ENCODE data around the gene CILP.
"Not testable (repeated sequence)": the region's sequence is repeated elsewhere in the genome, so short reads cannot be mapped to it uniquely, and the experiment has no call there.

CILP gene, protein sequence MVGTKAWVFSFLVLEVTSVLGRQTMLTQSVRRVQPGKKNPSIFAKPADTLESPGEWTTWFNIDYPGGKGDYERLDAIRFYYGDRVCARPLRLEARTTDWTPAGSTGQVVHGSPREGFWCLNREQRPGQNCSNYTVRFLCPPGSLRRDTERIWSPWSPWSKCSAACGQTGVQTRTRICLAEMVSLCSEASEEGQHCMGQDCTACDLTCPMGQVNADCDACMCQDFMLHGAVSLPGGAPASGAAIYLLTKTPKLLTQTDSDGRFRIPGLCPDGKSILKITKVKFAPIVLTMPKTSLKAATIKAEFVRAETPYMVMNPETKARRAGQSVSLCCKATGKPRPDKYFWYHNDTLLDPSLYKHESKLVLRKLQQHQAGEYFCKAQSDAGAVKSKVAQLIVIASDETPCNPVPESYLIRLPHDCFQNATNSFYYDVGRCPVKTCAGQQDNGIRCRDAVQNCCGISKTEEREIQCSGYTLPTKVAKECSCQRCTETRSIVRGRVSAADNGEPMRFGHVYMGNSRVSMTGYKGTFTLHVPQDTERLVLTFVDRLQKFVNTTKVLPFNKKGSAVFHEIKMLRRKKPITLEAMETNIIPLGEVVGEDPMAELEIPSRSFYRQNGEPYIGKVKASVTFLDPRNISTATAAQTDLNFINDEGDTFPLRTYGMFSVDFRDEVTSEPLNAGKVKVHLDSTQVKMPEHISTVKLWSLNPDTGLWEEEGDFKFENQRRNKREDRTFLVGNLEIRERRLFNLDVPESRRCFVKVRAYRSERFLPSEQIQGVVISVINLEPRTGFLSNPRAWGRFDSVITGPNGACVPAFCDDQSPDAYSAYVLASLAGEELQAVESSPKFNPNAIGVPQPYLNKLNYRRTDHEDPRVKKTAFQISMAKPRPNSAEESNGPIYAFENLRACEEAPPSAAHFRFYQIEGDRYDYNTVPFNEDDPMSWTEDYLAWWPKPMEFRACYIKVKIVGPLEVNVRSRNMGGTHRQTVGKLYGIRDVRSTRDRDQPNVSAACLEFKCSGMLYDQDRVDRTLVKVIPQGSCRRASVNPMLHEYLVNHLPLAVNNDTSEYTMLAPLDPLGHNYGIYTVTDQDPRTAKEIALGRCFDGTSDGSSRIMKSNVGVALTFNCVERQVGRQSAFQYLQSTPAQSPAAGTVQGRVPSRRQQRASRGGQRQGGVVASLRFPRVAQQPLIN

DNA sequence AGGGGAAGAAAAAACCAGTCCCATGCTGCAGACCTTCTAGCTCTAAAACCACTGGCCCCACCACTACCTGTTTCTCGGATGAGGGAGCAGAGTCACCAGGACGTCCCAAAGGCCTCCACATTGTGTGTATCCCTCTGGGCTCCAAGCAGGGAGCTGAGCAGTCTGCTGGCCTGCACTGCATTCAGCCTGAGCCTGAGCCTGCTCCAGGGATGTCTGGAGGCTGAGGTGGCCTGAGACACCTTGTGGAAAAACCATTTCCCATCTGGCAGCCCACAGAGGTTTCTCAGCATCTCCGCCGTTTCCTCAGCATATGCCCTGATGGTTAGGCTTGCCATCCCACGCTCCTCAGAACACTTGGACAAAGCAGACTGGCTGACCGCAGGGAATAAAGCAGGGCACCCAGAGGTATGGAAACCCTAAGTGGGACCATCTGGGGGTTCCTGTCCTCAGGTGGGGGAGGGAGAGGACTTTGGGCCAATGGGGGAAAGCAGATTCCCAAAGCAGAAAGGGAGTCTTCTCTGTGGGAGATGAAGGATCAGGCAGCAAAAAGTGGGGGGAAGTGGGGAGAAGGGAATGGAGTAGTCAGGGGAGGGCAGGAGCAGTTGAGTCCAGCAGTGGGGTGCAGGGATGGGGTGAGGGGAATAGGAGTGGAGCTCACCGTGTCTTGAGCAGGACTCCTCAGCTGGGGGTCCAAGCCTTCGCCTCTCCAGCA lies at the start of gene CILP:
Gene CILP, minus strand, starts transcription at position 704 of the 712 bp plus-strand sequence. CDS start 1,718 bp downstream, outside the sequence.
- in situ Hi-C loops (cut with MboI; ENCODE audit: low pct_unique_long_range_greater_than_20kb, low sequenced_read_pairs): no loop called here
- DNase-seq: no peak

DNA sequence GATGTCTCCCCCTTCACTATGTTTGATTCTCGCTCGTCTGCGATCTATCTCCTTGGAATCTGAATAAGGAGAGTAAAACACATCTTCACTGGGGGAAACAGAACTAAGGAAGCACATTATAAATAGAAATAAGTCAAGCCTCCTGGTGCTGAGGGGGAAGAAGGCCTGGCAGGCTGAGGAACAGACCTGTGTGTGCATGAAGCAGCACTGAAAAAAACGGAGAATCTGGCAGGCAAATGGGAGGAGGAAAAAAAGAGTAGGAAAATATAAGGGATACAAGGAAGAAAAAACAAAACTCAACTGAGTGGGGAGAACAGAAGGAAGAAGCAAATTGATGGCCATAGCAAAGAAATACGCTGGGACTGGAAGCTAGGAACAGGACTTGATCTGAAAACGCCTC lies 49.7 kb upstream of the CILP start:
- in situ Hi-C loops (cut with MboI; ENCODE audit: low pct_unique_long_range_greater_than_20kb, low sequenced_read_pairs): no loop called here

DNA sequence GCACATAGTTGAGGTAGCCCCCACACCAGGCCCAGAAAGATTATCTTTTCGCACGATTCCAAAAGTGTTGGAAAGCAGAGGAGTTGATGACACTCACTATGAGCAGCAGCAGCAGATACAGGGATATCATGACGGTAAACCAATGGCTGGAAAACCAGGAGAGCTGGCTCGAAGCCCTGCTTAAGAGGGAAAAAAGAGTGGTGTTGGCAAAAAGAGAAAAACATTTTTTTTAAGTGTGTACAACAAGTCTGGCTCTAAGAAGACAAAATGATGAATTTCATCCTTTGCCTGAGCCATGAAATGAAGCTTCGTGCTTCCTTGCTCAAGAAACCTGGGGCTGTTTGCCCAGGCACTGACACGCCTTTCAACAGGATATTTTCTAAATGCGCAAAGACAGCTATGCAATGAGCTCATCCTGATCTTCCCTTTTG lies 48.1 kb upstream of the CILP start:
- DNase-seq: no peak
- in situ Hi-C loops (cut with MboI; ENCODE audit: low pct_unique_long_range_greater_than_20kb, low sequenced_read_pairs): no loop called here

More for the DNA sequence above, 49.7 kb upstream of the CILP start:
- no peak for DNase-seq

DNA sequence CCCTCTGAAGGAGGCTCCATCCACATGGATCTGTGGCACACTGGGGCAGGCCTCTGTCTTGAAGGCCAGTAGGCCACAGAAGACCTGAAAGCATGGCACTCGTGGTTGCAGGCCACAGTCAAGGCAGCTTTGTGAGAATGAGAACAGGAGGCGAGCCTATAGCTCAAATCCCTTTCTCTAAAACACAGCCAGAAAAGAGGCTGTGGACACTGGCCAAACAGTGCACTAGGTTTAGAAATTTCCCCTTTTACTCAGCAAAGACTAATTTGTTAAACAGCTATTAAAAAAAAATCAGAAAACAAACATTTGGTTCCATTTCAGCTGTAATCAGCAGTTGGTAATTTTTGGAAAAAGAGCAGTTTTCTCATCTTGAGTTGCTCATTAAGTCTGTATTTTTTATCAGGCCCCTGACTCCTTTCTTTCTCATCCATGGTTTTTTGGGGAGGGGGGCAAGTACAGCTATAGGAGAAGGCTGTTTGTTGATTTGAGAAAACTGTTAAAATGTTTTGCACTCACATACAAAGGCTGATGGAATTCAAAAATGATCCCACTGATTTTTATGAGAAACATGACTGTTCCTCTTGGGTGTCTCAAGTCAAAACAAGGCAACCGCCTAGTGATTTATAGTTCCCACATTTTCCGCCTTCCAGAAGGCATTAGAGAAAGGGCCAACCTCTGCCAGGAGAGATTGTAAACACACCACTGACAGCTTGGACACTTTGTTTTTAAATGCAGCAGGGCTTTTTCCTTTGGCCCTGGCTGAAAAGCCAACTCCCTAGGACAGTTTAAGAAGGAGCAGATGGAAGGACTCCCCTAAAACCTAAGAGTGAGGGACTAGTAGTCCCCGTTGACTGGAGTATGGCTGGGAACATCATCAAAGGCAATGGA lies 47.3 kb upstream of the CILP start:
- in situ Hi-C loops (cut with MboI; ENCODE audit: low pct_unique_long_range_greater_than_20kb, low sequenced_read_pairs): no loop called here
- no peak for DNase-seq

DNA sequence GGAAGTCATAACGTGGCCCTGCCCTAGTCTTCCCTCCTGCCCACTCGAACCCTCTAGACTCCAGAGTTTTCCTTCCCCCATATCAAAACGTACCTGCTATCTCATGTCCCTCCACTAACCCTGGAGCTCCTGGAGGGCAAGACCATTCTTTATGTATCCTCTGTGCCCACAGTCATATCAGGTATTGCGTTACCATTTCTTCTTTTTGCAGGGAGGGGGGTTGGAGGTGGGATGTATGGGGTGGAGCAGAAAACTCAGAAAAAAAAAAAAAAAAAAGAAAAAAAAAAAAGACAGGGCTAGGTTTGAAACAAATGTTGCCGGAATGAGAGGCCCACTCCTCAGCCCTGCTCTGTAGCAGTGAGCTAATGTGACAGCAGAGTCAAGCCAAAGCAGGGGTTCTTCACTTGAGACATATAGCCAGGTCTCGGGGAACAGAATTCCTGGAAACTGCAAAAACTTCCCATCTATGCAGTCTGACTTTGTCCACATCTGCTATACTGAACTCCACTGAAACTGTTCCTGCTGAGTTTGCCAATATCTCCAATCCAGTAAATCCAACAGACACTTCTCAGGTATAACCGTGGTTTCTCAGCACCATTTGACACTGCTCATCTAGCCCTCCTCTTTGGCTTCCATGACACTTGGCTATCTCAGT lies 44.3 kb upstream of the CILP start:
- in situ Hi-C loops (cut with MboI; ENCODE audit: low pct_unique_long_range_greater_than_20kb, low sequenced_read_pairs): no loop called here
- DNase-seq: no peak

DNA sequence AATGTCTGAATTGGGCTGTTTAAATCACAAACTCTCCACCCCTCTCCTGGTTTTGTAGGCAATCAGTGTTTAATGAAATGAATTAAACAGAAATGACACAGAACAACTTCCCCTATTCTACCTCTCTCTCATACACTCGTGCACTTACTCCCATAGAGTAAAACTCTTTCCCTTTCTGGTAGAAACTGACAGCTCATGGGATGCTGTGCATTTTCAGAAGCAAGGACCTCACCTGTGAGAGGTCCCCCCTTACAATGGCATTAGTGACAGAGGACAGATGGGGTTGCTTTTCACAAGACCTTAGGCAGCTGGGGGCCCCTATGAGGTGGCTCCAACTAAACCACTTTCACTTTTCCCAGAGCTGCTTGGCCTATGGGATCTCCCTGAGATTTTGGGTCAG lies 43.5 kb upstream of the CILP start:
- in situ Hi-C loops (cut with MboI; ENCODE audit: low pct_unique_long_range_greater_than_20kb, low sequenced_read_pairs): no loop called here
- DNase-seq: no peak

DNA sequence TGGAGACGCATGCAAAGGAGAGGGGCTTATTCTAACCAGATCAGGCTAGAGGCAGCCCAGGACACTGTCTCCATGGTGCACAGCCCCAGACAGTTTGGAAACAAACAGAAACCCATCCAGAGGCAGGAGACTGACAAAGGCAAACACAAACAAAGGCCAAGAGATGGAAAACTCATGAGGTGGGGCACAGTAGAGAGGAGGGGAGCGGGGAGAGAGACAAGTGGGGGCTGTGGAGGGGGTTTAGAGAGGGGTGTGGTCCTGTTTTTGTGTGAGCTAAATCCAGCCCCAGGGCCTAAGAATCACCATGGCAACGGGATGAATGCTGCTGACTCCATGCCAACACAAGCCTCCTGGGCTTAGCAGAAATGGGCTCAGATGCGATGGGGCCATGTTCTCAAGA lies 43.1 kb upstream of the CILP start:
- DNase-seq: no peak
- in situ Hi-C loops (cut with MboI; ENCODE audit: low pct_unique_long_range_greater_than_20kb, low sequenced_read_pairs): no loop called here

DNA sequence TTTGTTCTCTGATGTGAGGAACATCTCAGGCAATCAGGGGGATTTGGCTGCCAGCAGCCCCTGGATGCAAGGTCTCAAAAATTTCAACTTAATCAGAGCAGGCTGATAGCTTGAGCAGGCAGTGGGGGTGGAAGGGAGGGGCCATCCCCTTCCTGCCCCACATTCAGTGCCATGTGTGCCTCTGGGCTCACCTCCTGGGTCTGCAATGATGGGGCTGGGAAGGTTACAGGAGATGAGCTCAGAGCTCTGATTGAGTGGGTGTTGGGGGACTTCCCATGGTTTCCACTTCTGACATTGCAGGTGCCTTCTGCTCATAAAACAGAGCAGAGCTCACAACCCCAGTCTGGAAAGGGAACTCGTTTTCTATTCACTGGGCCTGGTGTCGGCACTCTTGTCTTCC lies 38.4 kb upstream of the CILP start:
- in situ Hi-C loops (cut with MboI; ENCODE audit: low pct_unique_long_range_greater_than_20kb, low sequenced_read_pairs): no loop called here

DNA sequence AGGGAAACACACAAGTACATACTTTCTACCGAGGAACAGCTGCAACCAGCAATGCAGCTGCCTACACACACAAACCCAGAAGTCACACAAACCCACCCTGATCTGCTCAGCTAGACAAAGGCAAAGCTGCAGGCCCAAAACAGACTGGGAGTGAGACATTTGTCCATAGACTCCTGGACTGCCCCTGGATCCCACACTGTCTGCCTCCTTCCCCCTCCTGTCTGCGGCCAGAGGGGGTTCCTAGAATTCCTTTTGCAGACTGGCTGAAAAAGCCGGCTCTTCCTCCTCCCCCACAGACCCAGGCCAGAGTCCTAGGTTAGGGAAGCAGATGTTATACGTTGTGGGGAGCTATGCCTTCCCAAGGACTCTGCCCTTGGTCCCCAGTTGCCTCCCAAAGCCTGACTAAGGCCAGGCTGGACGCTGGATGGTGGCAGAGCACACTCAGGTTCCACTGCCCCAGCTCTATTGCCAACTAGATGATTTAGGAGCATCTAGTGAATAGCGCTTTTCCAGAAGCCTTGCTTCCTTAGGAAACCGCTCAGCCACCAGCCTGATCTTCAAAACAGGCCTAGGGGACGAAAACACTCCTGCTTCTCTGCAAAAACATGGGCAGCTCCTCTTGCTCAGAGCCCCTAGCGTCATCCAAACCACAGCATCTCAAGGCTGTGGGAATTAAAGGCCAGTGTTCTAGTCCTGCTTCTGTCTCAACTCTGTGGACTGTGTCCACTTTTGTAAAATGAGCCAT lies 37.4 kb upstream of the CILP start:
- in situ Hi-C loops (cut with MboI; ENCODE audit: low pct_unique_long_range_greater_than_20kb, low sequenced_read_pairs): no loop called here
- DNase-seq: no peak

More for the DNA sequence above, 38.4 kb upstream of the CILP start:
- DNase-seq: no peak

DNA sequence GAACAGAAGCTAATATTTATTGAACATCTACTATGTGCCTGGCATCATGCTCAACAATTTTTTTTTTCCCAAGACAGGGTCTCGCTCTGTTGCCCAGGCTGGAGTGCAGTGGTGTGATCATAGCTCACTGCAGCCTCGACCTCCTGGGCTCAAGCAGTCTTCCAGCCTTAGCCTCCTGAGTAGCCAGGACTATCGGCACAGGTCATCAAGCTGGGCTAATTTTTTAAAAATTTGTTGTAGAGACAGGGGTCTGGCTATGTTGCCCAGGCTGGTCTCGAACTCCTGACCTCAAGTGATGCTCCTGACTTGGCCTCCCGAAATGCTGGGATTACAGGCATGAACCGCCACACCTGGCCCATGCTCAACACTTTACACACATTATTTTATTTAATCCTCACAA lies 35.7 kb upstream of the CILP start:
- DNase-seq: no peak
- in situ Hi-C loops (cut with MboI; ENCODE audit: low pct_unique_long_range_greater_than_20kb, low sequenced_read_pairs): no loop called here

DNA sequence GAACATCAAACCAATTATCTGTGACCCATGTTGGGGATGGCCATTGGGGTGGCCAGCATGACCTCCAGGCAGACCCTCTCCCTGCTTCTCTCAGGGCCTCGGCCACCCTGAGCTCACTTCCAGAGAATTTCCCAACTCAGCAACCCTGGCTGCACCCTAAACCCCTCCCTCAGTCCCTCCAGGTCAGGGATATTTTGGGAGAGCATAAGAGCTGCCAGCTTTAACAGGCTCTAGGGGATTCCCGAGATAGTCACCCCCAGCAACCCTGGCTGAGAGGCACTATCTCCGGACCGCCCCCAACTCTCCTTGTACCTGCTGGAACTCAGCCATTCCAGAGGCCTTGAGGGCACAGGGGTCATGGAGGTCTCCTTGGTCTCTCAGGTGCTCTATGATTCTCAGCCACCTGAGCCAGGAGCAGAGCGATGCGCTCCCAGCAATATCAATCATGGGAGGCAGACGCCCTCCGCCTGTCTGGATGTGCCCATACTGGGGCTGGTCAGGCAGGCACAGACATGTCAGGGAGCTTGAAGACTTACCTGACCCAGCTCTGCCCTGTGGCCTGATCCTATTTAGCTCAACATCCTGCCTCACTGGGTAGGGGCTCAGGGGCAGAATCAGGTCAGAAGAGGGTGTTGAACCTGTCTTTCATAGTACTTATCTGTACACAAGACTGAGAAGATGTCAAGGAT lies 34.9 kb upstream of the CILP start:
- no peak for DNase-seq
- in situ Hi-C loops (cut with MboI; ENCODE audit: low pct_unique_long_range_greater_than_20kb, low sequenced_read_pairs): no loop called here

DNA sequence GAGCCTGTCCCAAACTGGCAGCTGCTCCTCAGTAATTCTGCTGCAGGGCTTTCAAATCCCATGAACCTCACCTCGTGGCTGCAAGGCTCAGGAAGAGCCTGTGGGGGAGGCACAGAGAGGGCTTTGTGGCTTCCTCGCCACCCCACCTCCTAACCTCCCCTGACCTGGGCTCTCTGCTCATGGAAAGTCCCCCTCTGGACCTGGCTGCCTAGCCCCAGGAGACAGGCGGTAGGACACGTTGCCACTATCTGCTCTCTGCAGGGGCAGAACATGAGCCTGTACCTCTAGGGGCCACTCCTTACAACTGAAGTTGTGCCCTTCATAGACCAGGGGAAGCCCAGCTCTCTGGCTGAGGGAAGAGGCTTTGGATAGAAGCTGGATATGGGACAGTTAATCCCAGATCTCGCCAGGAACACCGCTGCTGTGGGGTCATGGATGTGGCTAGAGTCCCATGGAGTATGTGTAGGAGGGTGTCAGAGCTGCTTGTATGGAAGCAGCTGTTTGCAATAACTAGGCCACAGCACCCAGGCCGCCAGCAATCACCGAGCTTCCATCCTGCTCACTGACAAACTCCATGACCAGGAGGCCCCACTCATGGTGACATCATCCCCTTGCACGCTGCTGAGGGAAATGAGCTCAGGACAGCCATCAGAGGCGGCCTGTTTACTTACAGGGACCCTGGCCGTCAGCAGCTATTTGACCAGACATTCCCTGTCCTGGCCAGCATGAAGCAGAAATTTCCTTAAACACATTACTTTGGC lies 34.0 kb upstream of the CILP start:
- in situ Hi-C loops (cut with MboI; ENCODE audit: low pct_unique_long_range_greater_than_20kb, low sequenced_read_pairs): no loop called here
- DNase-seq: peak; percentile 25

DNA sequence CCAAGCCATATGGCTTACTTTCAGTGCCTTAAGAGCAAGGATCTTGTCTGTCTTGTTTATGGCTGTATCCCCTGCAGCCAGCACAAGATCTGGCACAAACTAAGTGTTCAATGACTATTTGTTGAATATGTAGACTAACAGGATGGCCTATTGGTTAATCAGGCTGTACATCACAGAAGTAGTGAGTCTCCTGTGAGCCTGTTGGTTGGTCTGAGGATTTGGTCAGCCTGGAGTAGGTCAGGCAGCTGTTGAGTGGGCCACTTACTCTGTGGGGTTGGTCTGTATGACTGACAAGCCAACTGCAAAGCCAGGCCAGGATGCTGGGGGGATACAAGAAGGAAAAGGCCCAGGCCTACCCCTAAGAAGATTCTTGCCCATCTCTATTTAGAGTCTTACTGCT lies 33.4 kb upstream of the CILP start:
- in situ Hi-C loops (cut with MboI; ENCODE audit: low pct_unique_long_range_greater_than_20kb, low sequenced_read_pairs): no loop called here

DNA sequence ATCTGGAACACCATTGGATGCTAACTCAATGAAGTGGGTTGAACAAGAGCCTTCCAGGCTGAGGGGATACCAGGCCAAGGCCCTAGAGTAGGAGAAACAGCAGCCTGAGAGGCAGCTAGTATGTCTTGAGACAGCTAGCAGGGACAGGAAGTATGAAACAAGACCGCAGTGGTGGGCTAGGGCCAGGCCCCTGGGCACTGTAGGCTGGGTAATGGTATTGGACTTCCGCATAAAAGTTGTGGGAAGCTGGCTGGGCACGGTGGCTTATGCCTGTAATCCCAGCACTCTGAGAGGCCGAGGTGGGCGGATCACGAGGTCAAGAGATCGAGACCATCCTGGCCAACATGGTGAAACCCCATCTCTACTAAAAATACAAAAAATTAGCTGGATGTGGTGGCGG lies 25.2 kb upstream of the CILP start:
- DNase-seq; in situ Hi-C loops (cut with MboI; ENCODE audit: low pct_unique_long_range_greater_than_20kb, low sequenced_read_pairs): not testable (repeated sequence)

More for the DNA sequence above, 33.4 kb upstream of the CILP start:
- no peak for DNase-seq

DNA sequence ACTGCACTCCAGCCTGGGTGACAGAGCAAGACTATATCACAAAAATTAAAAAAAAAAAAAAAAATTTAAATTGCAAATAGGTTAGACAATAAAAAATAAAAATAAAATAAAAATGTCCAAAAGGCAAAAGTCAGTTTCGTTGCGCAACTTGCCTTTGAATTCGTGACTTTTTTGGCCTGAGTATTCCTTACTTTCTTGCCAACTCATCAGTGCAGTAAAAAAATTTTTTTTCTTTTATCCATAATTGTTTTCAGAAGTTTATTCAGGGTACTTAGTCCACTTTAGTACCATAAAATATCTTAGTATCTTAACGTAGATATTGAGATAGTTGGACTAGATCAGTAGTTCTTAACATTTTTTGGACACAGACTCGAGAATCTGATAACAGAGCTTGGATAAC lies 22.4 kb upstream of the CILP start:
- no peak for DNase-seq
- in situ Hi-C loops (cut with MboI; ENCODE audit: low pct_unique_long_range_greater_than_20kb, low sequenced_read_pairs): no loop called here

DNA sequence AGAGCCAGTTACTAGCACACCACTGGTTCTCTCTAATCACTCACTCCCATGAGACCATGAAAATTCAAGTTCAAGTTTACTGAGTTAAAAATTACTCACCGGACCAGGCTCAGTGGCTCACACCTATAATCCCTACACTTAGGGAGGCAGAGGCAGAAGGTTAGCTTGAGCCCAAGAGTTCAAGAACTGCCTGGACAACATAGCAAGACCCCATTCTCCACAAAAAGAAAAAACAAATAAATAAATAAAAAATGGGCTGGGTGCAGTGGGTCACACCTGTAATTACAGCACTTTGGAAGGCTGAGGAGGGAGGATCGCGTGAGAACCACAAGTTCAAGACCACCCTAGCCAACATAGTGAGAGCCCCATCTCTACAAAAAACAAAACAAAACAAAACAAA lies 21.2 kb upstream of the CILP start:
- in situ Hi-C loops (cut with MboI; ENCODE audit: low pct_unique_long_range_greater_than_20kb, low sequenced_read_pairs): no loop called here
- no peak for DNase-seq
